Measurements from ENCODE around the gene RAD17.
"Not testable (repeated sequence)": the region's sequence is repeated elsewhere in the genome, so short reads cannot be mapped to it uniquely, and the experiment has no call there.

The RAD17 gene

GRCh38 chr5:69360442-69360841 lies 9.2 kb upstream of the RAD17 start:
- ChIA-PET CTCF (interaction anchor here (0.9 kb wide), 1 partner anchor 19 kb away, joined by 3 read pairs; no protein-coding TSS in a partner anchor), POLR2A (no interaction called here)
- no peak for TF ChIP-seq CTCF (IDR thresholded peaks at IDR 0.05; ENCODE audit: control extremely low read depth, extremely low read depth, low read depth, missing control alignments)
- no peak for DNase-seq (ENCODE audit: extremely low spot score)

- peak; percentile 26 for DNase-seq (ENCODE audit: extremely low spot score)
- CTCF ChIA-PET: no interaction called here
- peak; percentile 10 for TF ChIP-seq CTCF (IDR thresholded peaks at IDR 0.05; ENCODE audit: control extremely low read depth, extremely low read depth, low read depth, missing control alignments)
- POLR2A ChIA-PET: no interaction called here
Measured at GRCh38 chr5:69364414-69364813, 5.2 kb upstream of the RAD17 start.

- DNase-seq (ENCODE audit: extremely low spot score): no peak
- CTCF ChIA-PET: no interaction called here
- no peak for TF ChIP-seq CTCF (IDR thresholded peaks at IDR 0.05; ENCODE audit: control extremely low read depth, extremely low read depth, low read depth, missing control alignments)
- POLR2A ChIA-PET: no interaction called here
Measured at GRCh38 chr5:69364850-69365249, 4.8 kb upstream of the RAD17 start.

- no peak for TF ChIP-seq CTCF (IDR thresholded peaks at IDR 0.05; ENCODE audit: control extremely low read depth, extremely low read depth, low read depth, missing control alignments)
- POLR2A ChIA-PET: interaction anchor here (0.7 kb wide), 1 partner anchor 32 kb away, joined by 9 read pairs; no protein-coding TSS in a partner anchor
- CTCF ChIA-PET: no interaction called here
- no peak for DNase-seq (ENCODE audit: extremely low spot score)
Measured at GRCh38 chr5:69367697-69368279, 1.8 kb upstream of the RAD17 start.

- DNase-seq (ENCODE audit: extremely low spot score): no peak
- ChIA-PET POLR2A (no interaction called here), CTCF (no interaction called here)
- TF ChIP-seq CTCF (IDR thresholded peaks at IDR 0.05; ENCODE audit: control extremely low read depth, extremely low read depth, low read depth, missing control alignments): no peak
Measured at GRCh38 chr5:69368458-69369339, 919 bp upstream of the RAD17 start.

GRCh38 chr5:69370335-69370734 lies 717 bp downstream of the RAD17 start:
- DNase-seq (ENCODE audit: extremely low spot score); POLR2A ChIA-PET: not testable (repeated sequence)
- CTCF ChIA-PET: interaction anchor here (0.9 to 1.0 kb wide), 2 partner anchors 105 to 186 kb away, joined by 3 to 4 read pairs; no protein-coding TSS in a partner anchor

GRCh38 chr5:69372394-69372793 lies 2.8 kb downstream of the RAD17 start:
- TF ChIP-seq CTCF (IDR thresholded peaks at IDR 0.05; ENCODE audit: control extremely low read depth, extremely low read depth, low read depth, missing control alignments): no peak
- POLR2A ChIA-PET: interaction anchor here (0.6 kb wide), 2 partner anchors 148 to 993 kb away, joined by 3 read pairs; no protein-coding TSS in a partner anchor
- DNase-seq (ENCODE audit: extremely low spot score): no peak
- CTCF ChIA-PET: interaction anchor here (0.7 to 2.1 kb wide), 7 partner anchors 11 to 278 kb away, joined by 3 to 9 read pairs (median 5); partner anchors contain the start of gene SLC30A5
